K562 (cell line): ENCODE results near the gene SLCO3A1. TPM values are rescaled to one million over a fixed set of nuclear protein-coding genes. Genes with fewer than 3 reads are reported as not detected.

Experiments used
- ATAC-seq: fragments of 200-7000 bp; cut with Tn5 transposase; 3 replicates; pipeline ENCODE4 v1.9.1; 2020; ENCODE audit warnings: moderate library complexity
- BruUV-seq: library from RNA; stranded (reverse); fragments of 400-500 nt; replicated peaks from 2 replicates; lab custom pipeline; 2021; lab: Mats Ljungman, UMichigan
- CTCF ChIA-PET: fragments of 300-600 bp; formaldehyde crosslinking; extraction: SDS; loops from one replicate; lab custom pipeline; 2021; ENCODE audit warnings: low intra/inter-chr PET ratio; lab: Yijun Ruan, JAX
- POLR2A ChIA-PET: fragments of 300-600, 350-650 bp; sonication (Branson Sonifier 250); formaldehyde crosslinking; extraction: SDS; loops from one replicate; lab custom pipeline; 2021; ENCODE audit warnings: antibody characterized with exemption, inconsistent platforms; lab: Yijun Ruan, JAX
- DNase-seq, 4 experiments: peaks; one replicate each; pipeline versions ENCODE4 v3.0.0 to v3.0.0-alpha.2; 2011 to 2018; ENCODE audit warnings: low spot score in 3 of 4, mixed read lengths in 3 of 4; ENCODE audit errors: extremely low read depth in 1 of 4
- FAIRE-seq: peaks from 2 replicates; lab custom pipeline; 2011; peaks lifted over from hg19 to GRCh38; lab: Jason Lieb, UNC
- H2AFZ ChIP-seq: 2 replicates; pipeline ENCODE4 v1.6.0; 2011; ENCODE audit warnings: low read depth, low read length, control low read depth, inconsistent platforms
- H3K27ac ChIP-seq: fragments of 200-600 bp; 3 replicates; pipeline ENCODE4 v1.8.0; 2011; ENCODE audit warnings: low read depth, mild to moderate bottlenecking, control low read depth, inconsistent platforms, low read length, moderate library complexity, mixed read lengths; ENCODE audit errors: extremely low read depth
- H3K27me3 ChIP-seq, 2 experiments: fragments of 300-600 bp in 1 of 2; 2 replicates in 1 of 2; 3 replicates in 1 of 2; pipeline versions ENCODE4 v1.6.0 to v1.8.0; 2011; ENCODE audit warnings: inconsistent platforms in 2 of 2, low read length in 2 of 2, mild to moderate bottlenecking in 1 of 2, mixed read lengths in 1 of 2, moderate library complexity in 1 of 2; ENCODE audit not compliant: control insufficient read depth in 2 of 2, insufficient read depth in 2 of 2
- H3K36me3 ChIP-seq: fragments of 300-600 bp; 3 replicates; pipeline ENCODE4 v1.8.0; 2011; ENCODE audit warnings: mild to moderate bottlenecking, low read length, inconsistent platforms; ENCODE audit not compliant: control insufficient read depth, insufficient read depth
- H3K4me1 ChIP-seq, 2 experiments: fragments of 200-600 bp in 1 of 2; replicated peaks in 1 of 2; 2 replicates in 1 of 2; 3 replicates in 1 of 2; pipeline versions ENCODE4 v1.5.1 to v1.8.0; 2011; ENCODE audit warnings: inconsistent platforms in 2 of 2, low read length in 2 of 2, mild to moderate bottlenecking in 1 of 2, mixed read lengths in 1 of 2, moderate library complexity in 1 of 2; ENCODE audit not compliant: control insufficient read depth in 2 of 2, insufficient read depth in 2 of 2
- H3K4me2 ChIP-seq: 2 replicates; pipeline ENCODE4 v1.6.1; 2011; ENCODE audit warnings: low read length, control low read depth, inconsistent platforms, mixed read lengths; ENCODE audit not compliant: insufficient read depth
- H3K4me3 ChIP-seq: fragments of 200-600 bp; sonication (generic), shearing (Covaris generic); 2 replicates; pipeline ENCODE4 v1.5.1; 2016; ENCODE audit warnings: control low read depth, inconsistent platforms
- H3K79me2 ChIP-seq: fragments of 200-600 bp; 3 replicates; pipeline ENCODE4 v1.8.0; 2011; ENCODE audit warnings: low read length, inconsistent platforms; ENCODE audit not compliant: control insufficient read depth, insufficient read depth
- H3K9ac ChIP-seq, 2 experiments: 2 replicates each; pipeline versions ENCODE4 v1.6.0 to v1.6.1; 2011; ENCODE audit warnings: low read depth in 2 of 2, low read length in 2 of 2, control low read depth in 1 of 2, inconsistent platforms in 1 of 2, mild to moderate bottlenecking in 1 of 2, mixed read lengths in 1 of 2; ENCODE audit not compliant: insufficient read depth in 1 of 2
- H3K9me1 ChIP-seq: one replicate; pipeline ENCODE4 v1.6.0; 2011; ENCODE audit warnings: inconsistent platforms, mild to moderate bottlenecking, low read length, moderate library complexity; ENCODE audit not compliant: control insufficient read depth, insufficient read depth
- H3K9me3 ChIP-seq: replicated peaks from 2 replicates; pipeline ENCODE4 v1.5.1; 2011; ENCODE audit warnings: low read depth, low read length, inconsistent platforms; ENCODE audit not compliant: control insufficient read depth, insufficient read depth
- H4K20me1 ChIP-seq: replicated peaks from 2 replicates; pipeline ENCODE4 v1.6.1; 2011; ENCODE audit warnings: low read length, inconsistent platforms, mixed read lengths; ENCODE audit not compliant: control insufficient read depth, insufficient read depth
- ID3 ChIP-seq, 2 experiments: fragments of 250-450 bp in 1 of 2; fragments of 450-650 bp in 1 of 2; sonication (Bioruptor Pico) in 1 of 2; IDR thresholded peaks; 2 replicates each; pipeline versions ENCODE4 v1.6.1 to v1.8.0; 2016 to 2021; ENCODE audit warnings: mild to moderate bottlenecking in 2 of 2, moderate library complexity in 2 of 2, missing compliant biosample characterization in 1 of 2, missing genetic modification characterization in 1 of 2
- IRF2 ChIP-seq: sonication (generic); formaldehyde crosslinking; IDR thresholded peaks from 2 replicates; pipeline ENCODE4 v1.8.1; 2022; ENCODE audit warnings: mild to moderate bottlenecking, missing genetic modification reagents
- NR1H2 ChIP-seq: sonication (generic); formaldehyde crosslinking; IDR thresholded peaks from 2 replicates; pipeline ENCODE4 v1.4.0; 2020; ENCODE audit warnings: mild to moderate bottlenecking, missing genetic modification reagents
- NR2F6 ChIP-seq: fragments of 450-650 bp; formaldehyde crosslinking; IDR thresholded peaks from 2 replicates; pipeline ENCODE4 v1.4.0; 2020; ENCODE audit warnings: mild to moderate bottlenecking
- PRPF4 ChIP-seq: fragments of 200-400 bp; formaldehyde crosslinking; IDR thresholded peaks from one replicate; pipeline ENCODE4 v1.6.1; 2017; ENCODE audit warnings: low read length, low read depth, mild to moderate bottlenecking; ENCODE audit not compliant: insufficient read depth, poor library complexity, severe bottlenecking
- REST ChIP-seq, 2 experiments: fragments of 450-650 bp; formaldehyde crosslinking in 1 of 2; IDR thresholded peaks; 2 replicates each; pipeline versions ENCODE4 v1.4.0 to v1.6.1; 2014 to 2020; ENCODE audit warnings: mild to moderate bottlenecking in 2 of 2, borderline replicate concordance in 1 of 2, low read depth in 1 of 2
- TAL1 ChIP-seq: fragments of 450-650 bp; IDR thresholded peaks from 2 replicates; pipeline ENCODE4 v1.6.1; 2016; ENCODE audit warnings: mild to moderate bottlenecking
- ZKSCAN1 ChIP-seq: fragments of 150-350 bp; IDR thresholded peaks from 2 replicates; pipeline ENCODE4 v1.6.1; 2016; ENCODE audit warnings: low read depth, low read length
- ZMIZ1 ChIP-seq, 2 experiments: fragments of 150-350 bp in 1 of 2; IDR thresholded peaks; 2 replicates each; pipeline ENCODE4 v1.6.1; 2012 to 2016; ENCODE audit warnings: low read depth in 2 of 2, low read length in 2 of 2, mild to moderate bottlenecking in 1 of 2, moderate library complexity in 1 of 2
- ZNF445 ChIP-seq: fragments of 250-450 bp; sonication (Bioruptor Pico); IDR thresholded peaks from 2 replicates; pipeline ENCODE4 v1.4.0; 2020; ENCODE audit warnings: low read depth, mild to moderate bottlenecking, moderate library complexity
- WGBS: fragments of 100-300 bp; shearing (Covaris generic); methylation state at CpG from one replicate; pipeline ENCODE4 v1.1.6; 2016; ENCODE audit warnings: low coverage, mixed read lengths; ENCODE audit not compliant: insufficient coverage; ENCODE audit errors: missing lambda C conversion rate; 5-methylcytosine and 5-hydroxymethylcytosine counted together
- in situ Hi-C: fragments of 300-500 bp; cut with MboI; formaldehyde crosslinking; loops from 4 replicates; pipeline ENCODE4 v1.15.0; 2018; ENCODE audit warnings: inconsistent platforms, mixed read lengths
- intact Hi-C: fragments of 100-400 bp; cut with micrococcal nuclease; formaldehyde crosslinking; loops from 2 replicates; pipeline ENCODE4 v1.14.2; 2022
- polyA plus RNA-seq, 8 experiments: library from polyadenylated mRNA; depleted of rRNA in 4 of 8; stranded (reverse) in 5 of 8; unstranded in 3 of 8; fragments of >200 nt; fragmentation: Nextera tagmentation in 2 of 8; fragmentation: Illumina TruSeq in 1 of 8; extraction: Ambion mirVana in 2 of 8; extraction: Trizol in 1 of 8; gene quantifications; 2 replicates each; pipeline versions ENCODE4 v1.2.1 to v1.2.3, GENCODE V29; 2011 to 2014; ENCODE audit warnings: inconsistent platforms in 1 of 8, missing spikeins in 1 of 8
- total RNA-seq, 7 experiments: library from RNA; depleted of rRNA in 6 of 7; stranded (reverse); fragments of >200 nt in 6 of 7; fragmentation: Illumina TruSeq in 2 of 7; extraction: Trizol in 2 of 7; gene quantifications; 2 replicates each; pipeline versions ENCODE4 v1.2.1 to v1.2.3, GENCODE V29; 2011 to 2021; ENCODE audit warnings: low replicate concordance in 1 of 7

The SLCO3A1 gene
- total and polyA plus RNA-seq, 9 of the 15 experiments (the other 6 are each of a cell fraction or from before 2014, with no cell fraction given): 0.01 to 0.84 (median 0.06) TPM; not detected in 3

- 1% methylated on average over 4 of the region's 4 CpGs for WGBS
- no peak overlapping the region for H3K9ac ChIP-seq
- BruUV-seq: no TSS peak
- no peak overlapping the region for H2AFZ ChIP-seq
- H3K27ac ChIP-seq: no peak overlapping the region
- intact Hi-C loops: no loop called here
- H3K4me3 ChIP-seq: no peak overlapping the region
- CTCF ChIA-PET: no interaction called here
- in situ Hi-C loops: no loop called here
- H3K4me2 ChIP-seq: no peak overlapping the region
- H3K9me3 ChIP-seq: no peaks in the 10 kb centered on the region
- ATAC-seq (no peak), DNase-seq (no peak), FAIRE-seq (no peak)
- no peaks in the 10 kb centered on the region for H3K9me1 ChIP-seq
- peaks cover 3% of the 10 kb centered on the region; the same call in 1 of the 2 replicates for H4K20me1 ChIP-seq
- peaks cover 0 to 14% of the 10 kb centered on the region in 2 experiments; a peak in 3 of 5 replicates for H3K27me3 ChIP-seq
- H3K4me1 ChIP-seq: no peaks in the 10 kb centered on the region
- no peaks in the 10 kb centered on the region for H3K36me3 ChIP-seq
- H3K79me2 ChIP-seq: no peaks in the 10 kb centered on the region
- POLR2A ChIA-PET: interaction anchor here (0.6 kb wide), 1 partner anchor 12 kb away, joined by 3 read pairs; no protein-coding TSS in a partner anchor
- TF ChIP-seq ZKSCAN1: no peak
- TF ChIP-seq ZNF445 (CRISPR knock-in tag): no peak
- no peak for TF ChIP-seq ID3 (CRISPR knock-in tag; IDR thresholded peaks at IDR 0.05)
- no peak for TF ChIP-seq ID3 (tag; IDR thresholded peaks at IDR 0.05)
- TF ChIP-seq REST (IDR thresholded peaks at IDR 0.05; ENCODE audit: borderline replicate concordance): no peak
- TF ChIP-seq REST (CRISPR knock-in tag; IDR thresholded peaks at IDR 0.05; ENCODE audit: low read depth): no peak
- TF ChIP-seq PRPF4: no peak
- TF ChIP-seq TAL1: no peak
- no peak for TF ChIP-seq NR1H2 (CRISPR knock-in tag)
- no peak for TF ChIP-seq ZMIZ1 (IDR thresholded peaks at IDR 0.05; ENCODE audit: low read depth in 2 of 2, low read length in 2 of 2)
- TF ChIP-seq NR2F6: no peak
- TF ChIP-seq IRF2 (CRISPR knock-in tag): no peak
Measured at GRCh38 chr15:92002666-92003065, 149.2 kb downstream of the SLCO3A1 start.
